ENCODE data around the gene HSPB6. TPM values are rescaled to one million over a fixed set of nuclear protein-coding genes. Genes with fewer than 3 reads are reported as not detected.

The HSPB6 gene
- polyA plus RNA-seq, 5 donors, result 47.3 to 158 (median 71.5) TPM

DNA sequence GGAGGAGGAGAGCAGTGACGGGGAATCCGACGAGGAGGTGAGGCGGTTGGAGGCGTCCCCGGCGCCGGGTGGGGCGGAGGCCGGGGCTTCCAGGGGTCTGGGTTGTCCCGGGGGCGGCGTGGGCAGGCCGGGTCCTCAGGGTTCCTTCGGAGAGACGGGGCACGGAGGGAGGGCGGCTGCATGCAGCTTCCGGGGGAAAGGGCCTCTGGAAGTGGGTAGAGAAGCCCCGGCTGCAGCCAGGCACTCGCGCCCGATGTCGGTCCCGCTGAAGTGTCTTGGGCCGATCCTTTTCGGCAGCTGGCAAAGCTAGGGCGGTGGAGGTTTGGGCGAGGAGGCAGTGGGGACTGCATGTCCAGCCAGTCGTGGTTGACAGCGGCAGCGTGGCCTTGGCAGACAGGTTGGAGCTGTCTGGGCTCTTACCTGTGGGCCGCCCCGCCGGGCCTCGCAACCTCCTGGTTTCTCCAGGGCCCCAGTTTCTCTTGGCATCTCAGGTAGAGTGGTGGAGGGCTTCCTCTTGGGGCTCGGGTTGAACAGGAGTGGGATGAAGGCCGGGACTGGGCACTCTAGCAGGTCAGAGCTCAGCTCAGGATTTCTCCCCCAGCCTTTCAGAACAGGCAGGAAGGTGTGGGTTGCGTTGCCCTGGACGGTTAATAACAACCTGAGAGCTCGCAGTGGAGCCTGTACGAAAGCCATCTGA is 38.3 kb downstream of the HSPB6 start:
- DNase-seq, result no peak

DNA sequence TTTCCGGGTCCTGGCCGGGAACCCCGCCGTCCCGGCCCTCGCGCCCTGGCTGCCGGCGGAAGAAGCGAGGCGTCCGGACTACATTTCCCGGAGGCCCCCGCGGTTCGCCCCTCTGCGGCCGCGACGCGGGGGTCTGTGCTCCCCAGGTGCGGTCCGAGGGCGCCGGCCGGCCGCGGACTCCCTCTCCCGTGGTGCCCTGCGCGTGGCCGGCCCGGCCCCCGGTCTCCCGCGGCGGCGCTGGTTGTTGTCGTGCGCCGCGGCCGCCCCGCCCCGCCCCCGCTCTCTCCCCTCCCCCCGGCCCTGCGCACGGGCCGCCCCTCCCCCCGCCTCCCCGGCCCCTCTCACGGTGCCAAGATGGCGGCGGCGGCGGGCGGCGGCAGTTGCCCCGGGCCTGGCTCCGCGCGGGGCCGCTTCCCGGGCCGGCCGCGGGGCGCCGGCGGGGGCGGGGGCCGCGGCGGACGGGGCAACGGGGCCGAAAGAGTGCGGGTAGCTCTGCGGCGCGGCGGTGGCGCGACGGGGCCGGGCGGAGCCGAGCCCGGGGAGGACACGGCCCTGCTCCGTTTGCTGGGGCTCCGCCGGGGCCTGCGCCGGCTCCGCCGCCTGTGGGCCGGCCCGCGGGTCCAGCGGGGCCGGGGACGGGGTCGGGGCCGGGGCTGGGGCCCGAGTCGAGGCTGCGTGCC is 39.0 kb downstream of the HSPB6 start, which contains the start of gene KMT2B:
TSS of gene KMT2B (plus strand) at position 339 of the 680 bp plus-strand sequence. CDS start at position 355, 16 bp downstream.
- peak; percentile 94 to 95 for DNase-seq

DNA sequence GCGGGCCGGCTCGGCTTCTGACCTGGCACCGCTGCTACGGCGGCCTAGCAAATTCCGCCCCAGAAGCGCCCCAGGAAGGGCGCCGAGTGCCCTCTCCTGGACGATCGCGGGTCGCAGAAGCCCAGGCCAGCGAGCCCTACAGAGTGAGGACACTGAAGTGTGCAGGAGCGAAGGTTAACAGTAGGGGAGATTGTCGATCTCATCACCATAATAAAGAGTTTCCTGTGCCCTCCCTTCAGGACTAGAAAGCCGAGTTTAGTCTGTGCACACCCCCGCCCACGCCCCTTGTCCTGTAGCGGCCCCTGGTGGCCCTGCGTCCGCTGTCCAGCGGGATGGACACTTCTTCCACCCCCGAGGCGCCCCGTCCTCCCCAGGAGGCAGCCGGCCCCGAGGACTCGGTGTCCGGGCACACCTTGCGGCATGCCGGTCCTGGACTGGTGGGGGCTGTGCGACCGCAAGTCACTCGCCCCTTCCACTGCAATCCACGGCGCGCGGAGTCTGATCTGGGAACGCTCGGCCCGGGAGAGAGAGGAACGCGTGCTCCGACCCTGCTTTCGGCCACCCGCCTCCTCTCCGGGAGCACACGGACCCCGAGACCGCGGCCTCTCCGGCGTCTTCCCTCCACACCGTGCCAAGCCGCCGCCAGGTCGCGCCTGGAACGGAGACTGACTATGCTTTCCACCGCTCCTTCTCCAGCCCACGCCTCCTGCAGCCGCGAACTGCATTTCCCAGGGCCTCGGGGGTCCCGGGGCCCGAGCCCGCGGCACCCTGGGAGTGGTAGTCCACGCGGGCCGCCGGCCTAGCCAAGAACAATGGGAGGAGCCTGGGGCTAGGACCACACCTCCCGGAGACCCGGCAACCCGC is 39.8 kb downstream of the HSPB6 start:
- peak; percentile 80 to 81 for DNase-seq

DNA sequence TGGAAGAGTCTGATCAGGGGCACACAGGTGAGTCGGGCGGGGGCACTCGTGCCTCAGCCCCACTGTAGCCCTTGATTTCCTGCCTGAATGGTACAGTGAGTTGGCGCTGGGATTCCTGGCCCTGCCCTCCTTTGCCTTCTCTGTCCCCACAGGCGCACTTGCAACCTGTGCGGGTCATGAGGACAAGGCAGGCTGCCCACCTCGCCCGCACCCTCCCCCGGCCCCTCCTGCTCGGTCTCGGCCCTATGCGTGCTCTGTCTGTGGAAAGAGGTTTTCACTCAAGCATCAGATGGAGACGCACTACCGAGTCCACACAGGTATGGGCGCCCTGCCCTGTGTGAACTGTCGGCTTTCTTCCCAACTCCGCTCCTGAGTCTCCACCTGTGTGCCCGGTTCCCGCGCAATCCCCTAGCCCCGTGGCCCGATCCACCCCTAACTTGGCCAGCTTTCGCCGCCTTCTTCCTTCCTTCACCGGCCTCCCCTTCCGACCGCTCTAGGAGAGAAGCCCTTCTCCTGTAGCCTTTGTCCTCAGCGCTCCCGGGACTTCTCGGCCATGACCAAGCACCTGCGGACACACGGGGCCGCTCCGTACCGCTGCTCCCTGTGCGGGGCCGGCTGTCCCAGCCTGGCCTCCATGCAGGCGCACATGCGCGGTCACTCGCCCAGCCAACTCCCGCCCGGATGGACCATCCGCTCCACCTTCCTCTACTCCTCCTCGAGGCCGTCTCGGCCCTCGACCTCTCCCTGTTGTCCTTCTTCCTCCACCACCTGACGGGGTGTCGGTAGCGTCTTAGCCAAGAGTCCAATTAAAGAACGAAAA is 40.6 kb downstream of the HSPB6 start:
- DNase-seq, result no peak

DNA sequence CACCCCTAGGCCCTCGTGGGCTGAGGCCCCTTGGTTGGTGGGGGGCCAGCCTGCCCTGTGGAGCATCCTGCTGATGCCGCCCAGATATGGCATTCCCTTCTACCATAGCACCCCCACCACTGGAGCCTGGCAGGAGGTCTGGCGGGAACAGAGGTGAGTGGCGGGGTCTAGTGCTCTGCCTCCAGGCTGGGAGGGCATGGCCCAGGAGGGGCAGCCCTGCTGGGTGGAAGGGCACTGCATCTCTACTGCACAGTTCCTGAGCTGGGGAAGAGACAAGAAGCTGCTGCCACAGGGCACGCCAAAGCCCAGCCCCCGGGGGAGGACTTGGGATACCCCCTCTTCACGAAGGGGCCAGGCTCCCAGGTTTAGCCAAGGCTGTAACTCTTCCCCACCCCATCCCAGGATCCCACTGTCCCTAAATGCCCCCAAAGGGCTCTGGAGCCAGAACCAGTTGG is 41.4 kb downstream of the HSPB6 start:
- no peak for DNase-seq

DNA sequence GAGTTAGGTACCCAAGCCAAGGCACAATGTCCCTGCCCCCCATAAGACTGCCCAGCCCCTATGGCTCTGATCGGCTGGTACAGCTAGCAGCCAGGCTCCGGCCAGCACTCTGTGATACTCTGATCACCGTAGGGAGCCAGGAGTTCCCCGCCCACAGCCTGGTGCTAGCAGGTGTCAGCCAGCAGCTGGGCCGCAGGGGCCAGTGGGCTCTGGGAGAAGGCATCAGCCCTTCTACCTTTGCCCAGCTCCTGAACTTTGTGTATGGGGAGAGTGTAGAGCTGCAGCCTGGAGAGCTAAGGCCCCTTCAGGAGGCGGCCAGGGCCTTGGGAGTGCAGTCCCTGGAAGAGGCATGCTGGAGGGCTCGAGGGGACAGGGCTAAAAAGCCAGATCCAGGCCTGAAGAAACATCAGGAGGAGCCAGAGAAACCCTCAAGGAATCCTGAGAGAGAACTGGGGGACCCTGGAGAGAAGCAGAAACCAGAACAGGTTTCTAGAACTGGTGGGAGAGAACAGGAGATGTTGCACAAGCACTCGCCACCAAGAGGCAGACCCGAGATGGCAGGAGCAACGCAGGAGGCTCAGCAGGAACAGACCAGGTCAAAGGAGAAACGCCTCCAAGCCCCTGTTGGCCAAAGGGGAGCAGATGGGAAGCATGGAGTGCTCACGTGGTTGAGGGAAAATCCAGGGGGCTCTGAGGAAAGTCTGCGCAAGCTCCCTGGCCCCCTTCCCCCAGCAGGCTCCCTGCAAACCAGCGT is 42.1 kb downstream of the HSPB6 start:
- DNase-seq, result no peak

DNA sequence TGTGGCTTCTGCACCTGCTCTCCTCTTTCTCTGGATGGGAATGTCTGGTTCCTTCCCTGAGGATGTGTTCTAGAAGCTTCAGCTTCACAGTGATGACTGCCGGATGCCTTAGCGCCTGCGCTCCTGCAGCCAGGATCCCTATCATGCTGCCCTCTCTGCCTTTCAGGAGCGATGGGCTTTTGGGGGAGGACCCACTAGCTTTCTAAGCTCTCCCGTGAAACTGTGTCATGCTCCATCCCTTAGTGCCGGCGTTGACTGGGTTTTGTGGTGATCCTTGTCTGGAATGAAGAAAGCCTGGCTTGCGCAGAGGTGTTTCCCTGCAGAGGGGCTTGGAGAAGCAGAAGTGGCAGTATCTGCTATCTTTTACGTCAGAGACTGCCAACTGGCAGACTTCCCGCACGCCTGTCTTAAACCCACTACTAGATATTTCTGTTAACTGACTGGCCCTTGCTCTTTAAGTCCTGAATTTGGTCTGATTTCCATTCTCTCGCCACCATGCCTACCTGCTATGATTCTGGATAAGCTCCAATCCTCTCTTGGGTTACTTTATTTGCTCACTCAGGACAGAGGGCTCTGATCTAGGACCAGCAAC is 42.8 kb downstream of the HSPB6 start:
- DNase-seq, result no peak

DNA sequence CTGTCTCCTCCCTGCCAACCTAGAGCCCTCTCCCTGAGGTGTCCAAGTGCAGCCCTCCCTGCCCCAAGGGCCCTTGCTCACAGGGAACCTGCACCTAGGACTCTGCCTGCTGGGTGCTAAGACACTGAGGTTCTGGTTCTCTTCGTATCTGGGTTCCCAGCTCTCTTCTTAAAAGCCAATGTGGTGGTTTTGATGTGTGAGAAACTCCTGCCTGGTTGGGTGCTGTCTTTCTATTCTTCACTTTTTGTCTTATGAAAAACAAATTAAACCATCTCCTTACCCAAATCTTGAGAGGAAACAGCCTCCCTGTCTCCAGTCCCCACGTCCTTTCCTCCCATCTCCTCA is 43.4 kb downstream of the HSPB6 start:
- no peak for DNase-seq

DNA sequence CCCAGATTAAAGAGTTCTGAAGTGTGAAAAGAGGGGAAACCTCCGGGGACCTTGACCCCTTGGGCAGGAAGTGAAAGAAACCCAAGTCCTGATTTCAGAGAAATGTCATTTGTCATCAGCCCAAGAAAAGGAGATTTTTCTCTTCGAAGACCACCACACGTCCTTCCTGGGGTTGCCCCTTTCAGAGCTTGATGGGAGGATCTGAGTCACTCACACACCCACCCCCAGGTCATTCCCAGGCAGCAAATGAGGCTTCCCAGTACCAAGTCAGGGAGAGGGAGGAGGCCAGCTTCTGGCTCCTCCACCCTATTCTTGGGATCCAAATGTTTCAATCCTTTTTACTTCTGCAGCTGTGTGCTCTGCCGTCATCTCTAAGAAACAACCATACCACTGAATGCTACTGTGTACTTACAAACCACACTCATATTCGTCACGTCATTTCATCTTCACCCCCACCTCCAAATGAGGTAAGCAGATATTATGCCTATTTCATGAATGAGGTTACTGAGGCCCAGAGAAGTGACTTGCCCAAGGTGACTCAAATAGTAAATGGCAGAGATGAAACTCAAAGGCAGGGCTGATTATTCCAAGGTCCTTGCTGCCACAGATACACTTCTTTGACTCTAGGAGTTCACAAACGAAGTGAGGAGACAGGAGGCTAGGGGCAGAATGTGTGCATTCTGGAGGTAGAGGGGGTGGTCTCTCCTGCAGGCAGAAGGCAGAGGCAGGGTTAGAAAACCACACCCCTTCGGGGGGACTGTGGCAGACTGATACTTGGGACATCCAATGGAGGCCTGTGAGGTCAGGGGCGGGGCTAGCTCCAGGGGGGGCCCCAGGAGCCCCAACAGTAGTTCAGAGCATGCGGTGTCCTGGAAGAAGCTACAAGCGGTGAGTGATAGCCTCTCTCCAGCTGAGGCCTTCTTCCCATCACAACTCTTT is 44.0 kb downstream of the HSPB6 start:
- no peak for DNase-seq

DNA sequence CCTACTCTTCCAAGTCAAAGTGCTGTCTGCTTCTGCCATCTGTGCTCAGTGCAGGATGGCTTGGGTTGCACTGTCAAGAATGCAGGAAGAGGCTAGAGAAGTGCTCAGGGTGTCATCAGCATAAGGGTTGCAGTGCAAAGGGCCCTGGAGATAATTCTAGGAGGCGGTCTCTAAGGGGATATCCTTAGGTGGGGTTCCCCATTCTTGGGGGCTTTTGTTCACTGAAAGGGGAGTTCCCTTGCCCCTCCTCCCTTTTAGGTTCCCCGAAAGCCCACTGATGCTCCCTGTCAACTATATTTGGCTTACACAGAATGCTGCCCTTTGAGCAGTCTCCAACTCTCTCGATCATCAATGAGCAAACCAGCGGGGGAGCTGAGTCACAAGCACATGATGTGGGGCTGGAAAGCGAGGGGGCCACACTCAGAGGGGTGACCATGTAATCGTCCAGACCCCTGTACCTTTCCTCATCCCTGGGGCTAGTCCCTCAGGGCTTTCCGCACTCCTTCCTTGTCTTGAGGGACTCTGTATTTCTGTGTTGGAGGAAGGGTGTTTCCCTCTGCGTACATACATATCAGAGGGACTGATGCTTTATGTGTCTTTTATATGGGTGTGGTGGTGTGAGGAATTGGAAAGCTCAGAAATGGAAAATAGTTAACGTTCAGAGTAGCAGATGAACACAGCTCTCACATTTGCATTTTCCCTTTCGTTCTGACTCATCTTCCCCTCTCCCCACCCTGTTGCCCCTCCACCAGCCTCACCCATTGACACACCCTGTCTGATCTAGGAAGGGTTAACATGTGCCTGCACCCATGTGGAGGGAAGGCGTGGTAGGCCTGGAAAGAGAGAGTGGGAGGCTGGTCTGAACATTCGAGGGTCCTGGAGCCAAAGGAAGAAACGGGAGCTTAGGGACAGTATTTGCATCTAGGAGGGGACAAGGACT is 45.8 kb downstream of the HSPB6 start:
- no peak for DNase-seq

DNA sequence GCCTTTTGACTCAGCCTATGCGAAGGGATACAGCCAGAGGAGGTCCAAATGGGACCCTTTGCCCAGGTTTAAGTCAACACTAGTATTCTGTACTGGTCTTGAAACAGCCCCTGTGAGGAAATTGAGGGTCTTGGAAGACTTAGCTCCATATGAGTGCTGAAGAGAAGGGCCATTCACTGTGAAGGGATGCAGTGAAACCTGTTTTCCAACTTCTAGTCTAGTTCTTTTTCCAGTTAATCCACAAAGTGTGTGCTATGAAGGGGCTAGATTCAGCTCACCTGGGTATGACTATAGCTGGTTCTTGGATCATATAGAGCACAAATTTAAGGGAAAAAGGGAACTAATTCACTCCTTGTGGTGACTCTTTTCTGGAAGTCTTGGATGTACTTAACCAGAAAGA is 48.4 kb downstream of the HSPB6 start:
- DNase-seq, result no peak

Other genes starting within 250 kb of the HSPB6 start
- gene DMKN, start 243.4 kb downstream of the HSPB6 start, polyA plus RNA-seq (ENCODE audit: insufficient read depth in 1 of 5, insufficient read length in 5 of 5, low replicate concordance in 1 of 5), result 100 to 1,000 TPM in 4 of 5 donors, 10 to 100 TPM in 1; 91.2 to 146 (median 119) TPM
- not detected for gene SBSN, start 228.7 kb downstream of the HSPB6 start, polyA plus RNA-seq (ENCODE audit: insufficient read depth in 1 of 5, insufficient read length in 5 of 5, low replicate concordance in 1 of 5)
- gene GAPDHS, start 223.6 kb downstream of the HSPB6 start, polyA plus RNA-seq (ENCODE audit: insufficient read depth in 1 of 5, insufficient read length in 5 of 5, low replicate concordance in 1 of 5), result not detected
- 10 to 100 TPM; 48.9 to 78.4 (median 58.9) TPM for gene TMEM147, start 211.4 kb downstream of the HSPB6 start, polyA plus RNA-seq (ENCODE audit: insufficient read depth in 1 of 5, insufficient read length in 5 of 5, low replicate concordance in 1 of 5)
- not detected for gene ATP4A, start 193.4 kb downstream of the HSPB6 start, polyA plus RNA-seq (ENCODE audit: insufficient read depth in 1 of 5, insufficient read length in 5 of 5, low replicate concordance in 1 of 5)
- gene PMIS2, start 170.9 kb downstream of the HSPB6 start, polyA plus RNA-seq (ENCODE audit: insufficient read depth in 1 of 5, insufficient read length in 5 of 5, low replicate concordance in 1 of 5), result not detected
- gene HAUS5, start 144.3 kb downstream of the HSPB6 start, polyA plus RNA-seq (ENCODE audit: insufficient read depth in 1 of 5, insufficient read length in 5 of 5, low replicate concordance in 1 of 5), result 10 to 100 TPM; 25.0 to 31.9 (median 28.0) TPM
- gene RBM42, start 128.0 kb downstream of the HSPB6 start, polyA plus RNA-seq (ENCODE audit: insufficient read depth in 1 of 5, insufficient read length in 5 of 5, low replicate concordance in 1 of 5), result 10 to 100 TPM; 43.0 to 84.8 (median 53.7) TPM
- 1 to 10 TPM; 1.5 to 4.6 (median 2.0) TPM for gene ETV2, start 115.3 kb downstream of the HSPB6 start, polyA plus RNA-seq (ENCODE audit: insufficient read depth in 1 of 5, insufficient read length in 5 of 5, low replicate concordance in 1 of 5)
- gene COX6B1, start 108.7 kb downstream of the HSPB6 start, polyA plus RNA-seq (ENCODE audit: insufficient read depth in 1 of 5, insufficient read length in 5 of 5, low replicate concordance in 1 of 5), result 100 to 1,000 TPM; 214 to 280 (median 243) TPM
- under 1 TPM in 4 of 5 donors, not detected in 1; 0.18 to 0.40 (median 0.21) TPM for gene UPK1A, start 90.5 kb downstream of the HSPB6 start, polyA plus RNA-seq (ENCODE audit: insufficient read depth in 1 of 5, insufficient read length in 5 of 5, low replicate concordance in 1 of 5)
- under 1 TPM; 0.29 to 0.85 (median 0.57) TPM for gene ZBTB32, start 52.5 kb downstream of the HSPB6 start, polyA plus RNA-seq (ENCODE audit: insufficient read depth in 1 of 5, insufficient read length in 5 of 5, low replicate concordance in 1 of 5)
- 10 to 100 TPM; 21.3 to 40.3 (median 28.0) TPM for gene KMT2B, start 39.0 kb downstream of the HSPB6 start, polyA plus RNA-seq (ENCODE audit: insufficient read depth in 1 of 5, insufficient read length in 5 of 5, low replicate concordance in 1 of 5)
- gene IGFLR1, start 14.6 kb downstream of the HSPB6 start, polyA plus RNA-seq (ENCODE audit: insufficient read depth in 1 of 5, insufficient read length in 5 of 5, low replicate concordance in 1 of 5), result 1 to 10 TPM; 3.1 to 7.1 (median 4.1) TPM
- gene U2AF1L4, start 11.6 kb downstream of the HSPB6 start, polyA plus RNA-seq (ENCODE audit: insufficient read depth in 1 of 5, insufficient read length in 5 of 5, low replicate concordance in 1 of 5), result 10 to 100 TPM; 15.1 to 21.7 (median 16.6) TPM
- gene PSENEN, start 11.4 kb downstream of the HSPB6 start, polyA plus RNA-seq (ENCODE audit: insufficient read depth in 1 of 5, insufficient read length in 5 of 5, low replicate concordance in 1 of 5), result 10 to 100 TPM; 45.5 to 72.8 (median 52.3) TPM
- gene LIN37, start 8.5 kb downstream of the HSPB6 start, polyA plus RNA-seq (ENCODE audit: insufficient read depth in 1 of 5, insufficient read length in 5 of 5, low replicate concordance in 1 of 5), result 10 to 100 TPM in 2 of 5 donors, 1 to 10 TPM in 3; 8.2 to 14.4 (median 9.6) TPM
- gene PROSER3, start 1.1 kb upstream of the HSPB6 start, polyA plus RNA-seq (ENCODE audit: insufficient read depth in 1 of 5, insufficient read length in 5 of 5, low replicate concordance in 1 of 5), result 10 to 100 TPM; 15.9 to 21.4 (median 20.2) TPM
- gene ARHGAP33, start 18.5 kb upstream of the HSPB6 start, polyA plus RNA-seq (ENCODE audit: insufficient read depth in 1 of 5, insufficient read length in 5 of 5, low replicate concordance in 1 of 5), result 10 to 100 TPM; 21.8 to 40.7 (median 27.3) TPM
- 1 to 10 TPM in 1 of 5 donors, under 1 TPM in 1, not detected in 3; 0.21 to 1.0 TPM for gene PRODH2, start 55.8 kb upstream of the HSPB6 start, polyA plus RNA-seq (ENCODE audit: insufficient read depth in 1 of 5, insufficient read length in 5 of 5, low replicate concordance in 1 of 5)
- gene NPHS1, start 95.5 kb upstream of the HSPB6 start, polyA plus RNA-seq (ENCODE audit: insufficient read depth in 1 of 5, insufficient read length in 5 of 5, low replicate concordance in 1 of 5), result 1 to 10 TPM in 1 of 5 donors, under 1 TPM in 4; 0.29 to 1.5 (median 0.50) TPM
- 1 to 10 TPM; 1.1 to 4.3 (median 1.8) TPM for gene KIRREL2, start 99.9 kb upstream of the HSPB6 start, polyA plus RNA-seq (ENCODE audit: insufficient read depth in 1 of 5, insufficient read length in 5 of 5, low replicate concordance in 1 of 5)
- 10 to 100 TPM in 1 of 5 donors, 1 to 10 TPM in 4; 8.2 to 13.8 (median 9.0) TPM for gene APLP1, start 111.5 kb upstream of the HSPB6 start, polyA plus RNA-seq (ENCODE audit: insufficient read depth in 1 of 5, insufficient read length in 5 of 5, low replicate concordance in 1 of 5)
- 1 to 10 TPM; 3.7 to 7.0 (median 5.7) TPM for gene NFKBID, start 143.5 kb upstream of the HSPB6 start, polyA plus RNA-seq (ENCODE audit: insufficient read depth in 1 of 5, insufficient read length in 5 of 5, low replicate concordance in 1 of 5)
- gene HCST, start 145.5 kb upstream of the HSPB6 start, polyA plus RNA-seq (ENCODE audit: insufficient read depth in 1 of 5, insufficient read length in 5 of 5, low replicate concordance in 1 of 5), result 1 to 10 TPM; 5.0 to 7.9 (median 6.0) TPM
- 10 to 100 TPM; 12.1 to 20.4 (median 14.7) TPM for gene TYROBP, start 151.3 kb upstream of the HSPB6 start, polyA plus RNA-seq (ENCODE audit: insufficient read depth in 1 of 5, insufficient read length in 5 of 5, low replicate concordance in 1 of 5)
- gene LRFN3, start 179.3 kb upstream of the HSPB6 start, polyA plus RNA-seq (ENCODE audit: insufficient read depth in 1 of 5, insufficient read length in 5 of 5, low replicate concordance in 1 of 5), result 10 to 100 TPM in 2 of 5 donors, 1 to 10 TPM in 3; 6.5 to 18.2 (median 7.7) TPM
- gene SDHAF1, start 238.2 kb upstream of the HSPB6 start, polyA plus RNA-seq (ENCODE audit: insufficient read depth in 1 of 5, insufficient read length in 5 of 5, low replicate concordance in 1 of 5), result 10 to 100 TPM in 4 of 5 donors, 1 to 10 TPM in 1; 9.1 to 15.0 (median 11.7) TPM

All from right lung (tissue), 5 donors.